GM19452 (cell line): ENCODE results near the gene APCDD1L.

Source experiments
- ATAC-seq: cut with Tn5 transposase; IDR thresholded peaks from one replicate; pipeline ENCODE4 v1.9.1; 2021; ENCODE audit not compliant: unreplicated experiment

APCDD1L gene

GRCh38 chr20:58515233-58516212 lies at the start of gene APCDD1L:
Gene APCDD1L, minus strand, starts transcription at chr20:58515399. Its CDS starts 692 bp downstream, at chr20:58514707.
- ATAC-seq = no peak

GRCh38 chr20:58559368-58559729 lies 44.1 kb upstream of the APCDD1L start:
- no peak for ATAC-seq

GRCh38 chr20:58558486-58559367 lies 43.5 kb upstream of the APCDD1L start:
- no peak for ATAC-seq

- ATAC-seq = no peak
Measured at GRCh38 chr20:58557733-58558342, 42.6 kb upstream of the APCDD1L start.

- no peak for ATAC-seq
Measured at GRCh38 chr20:58556961-58557360, 41.8 kb upstream of the APCDD1L start.

- no peak for ATAC-seq
Measured at GRCh38 chr20:58555078-58555765, 40.0 kb upstream of the APCDD1L start.

- no peak for ATAC-seq
Measured at GRCh38 chr20:58554541-58554940, 39.3 kb upstream of the APCDD1L start.

- no peak for ATAC-seq
Measured at GRCh38 chr20:58553841-58554240, 38.6 kb upstream of the APCDD1L start.

- ATAC-seq = no peak
Measured at GRCh38 chr20:58553166-58553696, 38.0 kb upstream of the APCDD1L start.

GRCh38 chr20:58552366-58552934 lies 37.3 kb upstream of the APCDD1L start:
- ATAC-seq = no peak

- ATAC-seq = no peak
Measured at GRCh38 chr20:58551631-58552030, 36.4 kb upstream of the APCDD1L start.

- ATAC-seq = no peak
Measured at GRCh38 chr20:58550275-58551059, 35.3 kb upstream of the APCDD1L start.

GRCh38 chr20:58549231-58550209 lies 34.3 kb upstream of the APCDD1L start:
- no peak for ATAC-seq

GRCh38 chr20:58547623-58548475 lies 32.6 kb upstream of the APCDD1L start:
- ATAC-seq = no peak

- ATAC-seq = no peak
Measured at GRCh38 chr20:58546756-58547622, 31.8 kb upstream of the APCDD1L start.

- no peak for ATAC-seq
Measured at GRCh38 chr20:58546416-58546711, 31.2 kb upstream of the APCDD1L start.
